ENCODE measurements around the gene GALNS. TPM values are rescaled to one million over a fixed set of nuclear protein-coding genes. Genes with fewer than 3 reads are reported as not detected.

Gene GALNS
- total and polyA plus RNA-seq, 2 donors (not counting 3 experiments of a cell fraction or from before 2014, with no cell fraction given): 21.8 to 40.2 TPM

DNA sequence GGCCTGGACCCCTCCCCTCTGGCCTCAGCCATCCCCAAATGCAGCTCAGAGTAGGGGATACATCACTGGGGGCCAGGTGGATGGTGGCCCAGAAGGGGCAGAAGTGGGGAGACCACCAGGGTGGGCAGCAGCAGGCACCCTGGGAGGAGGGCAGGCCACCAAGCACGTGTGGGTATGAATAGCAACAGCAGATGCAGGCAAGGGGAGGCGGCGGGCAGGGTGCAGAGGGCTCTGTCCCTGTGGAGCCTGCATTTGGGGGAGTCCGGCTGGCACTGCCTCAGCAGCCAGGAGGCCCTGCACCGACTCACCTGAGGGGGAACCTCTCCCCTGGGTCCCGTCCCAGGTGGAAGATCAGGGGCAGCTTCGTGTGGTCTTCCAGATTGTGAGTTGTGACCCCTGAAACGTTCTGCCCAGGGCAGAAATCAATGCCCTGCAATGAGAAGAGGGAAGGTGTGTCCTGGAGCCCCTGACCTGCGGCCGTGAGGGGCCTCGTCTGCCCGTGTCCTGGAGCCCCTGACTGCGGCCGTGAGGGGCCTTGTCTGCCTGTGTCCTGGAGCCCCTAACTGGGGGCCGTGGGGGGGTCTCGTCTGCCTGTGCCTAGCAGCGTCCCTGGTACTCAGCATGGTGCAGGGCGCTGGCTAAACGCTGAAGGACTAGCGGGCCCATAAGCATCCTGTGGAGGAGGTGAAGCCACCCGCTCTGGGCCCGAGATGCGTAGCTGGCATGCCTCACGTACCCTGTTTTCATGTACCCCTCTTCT lies 34.3 kb downstream of the GALNS start:
- no peak overlapping the region for H3K4me2 ChIP-seq (ENCODE audit: insufficient read depth, low read length)
- DNase-seq (ENCODE audit: low read depth, low spot score): no peak
- H3K9me1 ChIP-seq (replicated peaks; ENCODE audit: control insufficient read depth, extremely low read depth, insufficient read depth, low read length): no peaks in the 10 kb centered on the region
- dilution Hi-C loops (cut with MboI; ENCODE audit: extremely low pct_ligation_motif_present, low sequenced_read_pairs): no loop called here
- intact Hi-C loops (cut with micrococcal nuclease): no loop called here
- no peaks in the 10 kb centered on the region for H3K4me1 ChIP-seq (ENCODE audit: control insufficient read depth, extremely low read depth, insufficient read depth, low read length)
- TF ChIP-seq EZH2 (IDR thresholded peaks at IDR 0.05; ENCODE audit: borderline replicate concordance, low read depth, low read length, severe bottlenecking) (no peak), FOS (IDR thresholded peaks at IDR 0.05; ENCODE audit: borderline replicate concordance, insufficient read depth, low read length) (no peak), MAX (IDR thresholded peaks at IDR 0.05; ENCODE audit: insufficient read depth, insufficient read length) (no peak), CTCF (IDR thresholded peaks at IDR 0.05; ENCODE audit: extremely low read depth in 1 of 2, insufficient read depth in 1 of 2, low read depth in 1 of 2, low read length in 2 of 2) (no peak), GATA2 (IDR thresholded peaks at IDR 0.05; ENCODE audit: insufficient read depth, insufficient read length, low read depth, low read length) (no peak), JUN (IDR thresholded peaks at IDR 0.05; ENCODE audit: borderline replicate concordance, insufficient read depth, insufficient read length, low read depth) (no peak), POLR2AphosphoS5 (IDR thresholded peaks at IDR 0.05; ENCODE audit: insufficient read depth, low read depth, low read length) (no peak)
- H3K36me3 ChIP-seq (ENCODE audit: control insufficient read depth in 2 of 2, extremely low read depth in 1 of 2, insufficient read depth in 2 of 2, low read length in 2 of 2): peaks cover 0 to 3% of the 10 kb centered on the region in 2 experiments
- H3K9me3 ChIP-seq (replicated peaks; ENCODE audit: control insufficient read depth, insufficient read depth, low read length): no peaks in the 10 kb centered on the region
- BruUV-seq (replicated peaks): no TSS peak
- H3K79me2 ChIP-seq (ENCODE audit: control insufficient read depth, insufficient read depth, low read length): no peaks in the 10 kb centered on the region
- H4K20me1 ChIP-seq (replicated peaks; ENCODE audit: control insufficient read depth, extremely low read depth, insufficient read depth, low read length): no peaks in the 10 kb centered on the region
- POLR2A ChIA-PET: no interaction called here
- H3K4me3 ChIP-seq (replicated peaks in 1 of 3; ENCODE audit: insufficient read depth in 1 of 3, low read depth in 1 of 3, low read length in 3 of 3): no peak overlapping the region
- no peak overlapping the region for H3K9ac ChIP-seq (replicated peaks; ENCODE audit: extremely low read depth, insufficient read depth, low read length)
- CTCF ChIA-PET: interaction anchor here (1.4 kb wide), 1 partner anchor 85 kb away, joined by 3 read pairs; no protein-coding TSS in a partner anchor
- no peak for FAIRE-seq
- H3K27me3 ChIP-seq (ENCODE audit: control insufficient read depth in 2 of 2, insufficient read depth in 2 of 2, low read length in 2 of 2): no peaks in the 10 kb centered on the region
- no peak overlapping the region for H3K27ac ChIP-seq (ENCODE audit: insufficient read depth, low read depth, low read length)
- no peak overlapping the region for H2AFZ ChIP-seq (ENCODE audit: low read depth, low read length)
